ENCODE results near the gene KRTAP5-6.

Gene KRTAP5-6

GRCh38 chr11:1696608-1697570 lies at the start of gene KRTAP5-6:
TSS of gene KRTAP5-6 (plus strand) at chr11:1697195. CDS start at chr11:1697246, 51 bp downstream.
- TF ChIP-seq NFIC (IDR thresholded peaks at IDR 0.05) (no peak), EP300 (IDR thresholded peaks at IDR 0.05; ENCODE audit: borderline replicate concordance) (no peak), ZBTB7A (IDR thresholded peaks at IDR 0.05; ENCODE audit: low read depth) (no peak), TEAD4 (IDR thresholded peaks at IDR 0.05) (no peak), CEBPB (IDR thresholded peaks at IDR 0.05) (no peak), CREB1 (IDR thresholded peaks at IDR 0.05; ENCODE audit: low read depth) (no peak), RAD21 (IDR thresholded peaks at IDR 0.05; ENCODE audit: low read depth) (no peak), USF1 (IDR thresholded peaks at IDR 0.05) (no peak), FOXM1 (IDR thresholded peaks at IDR 0.05; ENCODE audit: borderline replicate concordance, low read depth) (no peak), REST (IDR thresholded peaks at IDR 0.05; ENCODE audit: low read depth) (no peak), EGR1 (IDR thresholded peaks at IDR 0.05) (no peak), MAX (IDR thresholded peaks at IDR 0.05) (no peak), YY1 (IDR thresholded peaks at IDR 0.05; ENCODE audit: low read depth) (no peak), TAF1 (IDR thresholded peaks at IDR 0.05; ENCODE audit: low read depth) (no peak), TCF12 (IDR thresholded peaks at IDR 0.05; ENCODE audit: low read depth) (no peak)

- TF ChIP-seq ZBTB7A (IDR thresholded peaks at IDR 0.05; ENCODE audit: low read depth) (no peak), TAF1 (IDR thresholded peaks at IDR 0.05; ENCODE audit: low read depth) (no peak), EGR1 (IDR thresholded peaks at IDR 0.05) (no peak), EP300 (IDR thresholded peaks at IDR 0.05; ENCODE audit: borderline replicate concordance) (no peak), RAD21 (IDR thresholded peaks at IDR 0.05; ENCODE audit: low read depth) (no peak), CREB1 (IDR thresholded peaks at IDR 0.05; ENCODE audit: low read depth) (no peak), FOXM1 (IDR thresholded peaks at IDR 0.05; ENCODE audit: borderline replicate concordance, low read depth) (no peak), NFIC (IDR thresholded peaks at IDR 0.05) (no peak), YY1 (IDR thresholded peaks at IDR 0.05; ENCODE audit: low read depth) (no peak), TEAD4 (IDR thresholded peaks at IDR 0.05) (no peak), USF1 (IDR thresholded peaks at IDR 0.05) (no peak), TCF12 (IDR thresholded peaks at IDR 0.05; ENCODE audit: low read depth) (no peak), REST (IDR thresholded peaks at IDR 0.05; ENCODE audit: low read depth) (no peak), CEBPB (IDR thresholded peaks at IDR 0.05) (no peak)
Measured at GRCh38 chr11:1647901-1648652, 48.9 kb upstream of the KRTAP5-6 start.

GRCh38 chr11:1648653-1649420 lies 48.2 kb upstream of the KRTAP5-6 start:
- TF ChIP-seq ZBTB7A (IDR thresholded peaks at IDR 0.05; ENCODE audit: low read depth), result no peak
- TF ChIP-seq FOXM1 (IDR thresholded peaks at IDR 0.05; ENCODE audit: borderline replicate concordance, low read depth), result no peak
- TF ChIP-seq TAF1 (IDR thresholded peaks at IDR 0.05; ENCODE audit: low read depth), result no peak
- TF ChIP-seq EGR1 (IDR thresholded peaks at IDR 0.05), result no peak
- TF ChIP-seq CREB1 (IDR thresholded peaks at IDR 0.05; ENCODE audit: low read depth), result no peak
- TF ChIP-seq USF1 (IDR thresholded peaks at IDR 0.05), result no peak
- TF ChIP-seq TEAD4 (IDR thresholded peaks at IDR 0.05), result no peak
- TF ChIP-seq TCF12 (IDR thresholded peaks at IDR 0.05; ENCODE audit: low read depth), result no peak
- no peak for TF ChIP-seq CEBPB (IDR thresholded peaks at IDR 0.05)
- TF ChIP-seq EP300 (IDR thresholded peaks at IDR 0.05; ENCODE audit: borderline replicate concordance), result no peak
- no peak for TF ChIP-seq NFIC (IDR thresholded peaks at IDR 0.05)
- no peak for TF ChIP-seq REST (IDR thresholded peaks at IDR 0.05; ENCODE audit: low read depth)
- no peak for TF ChIP-seq RAD21 (IDR thresholded peaks at IDR 0.05; ENCODE audit: low read depth)
- TF ChIP-seq MAX (IDR thresholded peaks at IDR 0.05), result no peak
- TF ChIP-seq YY1 (IDR thresholded peaks at IDR 0.05; ENCODE audit: low read depth), result no peak
